ENCODE results near the gene DDX24.
"Not testable (repeated sequence)": the region's sequence is repeated elsewhere in the genome, so short reads cannot be mapped to it uniquely, and the experiment has no call there.

DDX24 gene

GRCh38 chr14:94072076-94072475 lies 8.9 kb downstream of the DDX24 start:
- H3K27ac ChIP-seq (ENCODE audit: insufficient read depth in 1 of 2, low read depth in 1 of 2, low read length in 2 of 2, poor library complexity in 1 of 2, severe bottlenecking in 2 of 2); CTCF ChIA-PET; H3K4me1 ChIP-seq (ENCODE audit: control extremely low read depth in 1 of 4, control insufficient read depth in 4 of 4, insufficient read depth in 4 of 4, low read length in 3 of 4); H3K27me3 ChIP-seq (replicated peaks in 2 of 5; ENCODE audit: control insufficient read depth in 4 of 5, insufficient read depth in 5 of 5, low read length in 4 of 5); POLR2A ChIA-PET; H3K4me3 ChIP-seq (ENCODE audit: control insufficient read depth in 1 of 7, extremely low read depth in 1 of 7, insufficient read depth in 4 of 7, low read depth in 2 of 7, low read length in 6 of 7); DNase-seq: not testable (repeated sequence)
- WGBS (ENCODE audit: insufficient coverage): 92% methylated on average over 2 of the region's 3 CpGs
- Histone ChIP-seq H3K36me3 (ENCODE audit: control insufficient read depth in 4 of 4, insufficient read depth in 4 of 4, low read length in 3 of 4) (peaks cover 0 to 27% (median 6%) of the 10 kb centered on the region in 4 experiments), H3K9me3 (ENCODE audit: control extremely low read depth in 1 of 5, control insufficient read depth in 4 of 5, insufficient read depth in 2 of 5, low read depth in 1 of 5, low read length in 4 of 5) (peaks cover 5 to 40% (median 11%) of the 10 kb centered on the region in 5 experiments)

- DNase-seq: no peak
- POLR2A ChIA-PET: no interaction called here
- Histone ChIP-seq H3K4me3 (ENCODE audit: control insufficient read depth in 1 of 7, extremely low read depth in 1 of 7, insufficient read depth in 4 of 7, low read depth in 2 of 7, low read length in 6 of 7) (no peak overlapping the region), H3K27me3 (replicated peaks in 2 of 5; ENCODE audit: control insufficient read depth in 4 of 5, insufficient read depth in 5 of 5, low read length in 4 of 5) (no peaks in the 10 kb centered on the region), H3K36me3 (ENCODE audit: control insufficient read depth in 4 of 4, insufficient read depth in 4 of 4, low read length in 3 of 4) (peaks cover 6 to 28% (median 11%) of the 10 kb centered on the region in 4 experiments), H3K27ac (ENCODE audit: insufficient read depth in 1 of 2, low read depth in 1 of 2, low read length in 2 of 2, poor library complexity in 1 of 2, severe bottlenecking in 2 of 2) (no peak overlapping the region), H3K4me1 (ENCODE audit: control extremely low read depth in 1 of 4, control insufficient read depth in 4 of 4, insufficient read depth in 4 of 4, low read length in 3 of 4) (no peaks in the 10 kb centered on the region), H3K9me3 (ENCODE audit: control extremely low read depth in 1 of 5, control insufficient read depth in 4 of 5, insufficient read depth in 2 of 5, low read depth in 1 of 5, low read length in 4 of 5) (peaks cover 1 to 15% (median 5%) of the 10 kb centered on the region in 5 experiments)
- CTCF ChIA-PET: interaction anchor here (1.0 to 3.4 kb wide), 2 partner anchors 13 kb away, joined by 3 to 15 read pairs; no protein-coding TSS in a partner anchor
- 100% methylated on average over 5 of the region's 8 CpGs for WGBS (ENCODE audit: insufficient coverage)
Observed at GRCh38 chr14:94066089-94066676, 14.8 kb downstream of the DDX24 start.

DNA sequence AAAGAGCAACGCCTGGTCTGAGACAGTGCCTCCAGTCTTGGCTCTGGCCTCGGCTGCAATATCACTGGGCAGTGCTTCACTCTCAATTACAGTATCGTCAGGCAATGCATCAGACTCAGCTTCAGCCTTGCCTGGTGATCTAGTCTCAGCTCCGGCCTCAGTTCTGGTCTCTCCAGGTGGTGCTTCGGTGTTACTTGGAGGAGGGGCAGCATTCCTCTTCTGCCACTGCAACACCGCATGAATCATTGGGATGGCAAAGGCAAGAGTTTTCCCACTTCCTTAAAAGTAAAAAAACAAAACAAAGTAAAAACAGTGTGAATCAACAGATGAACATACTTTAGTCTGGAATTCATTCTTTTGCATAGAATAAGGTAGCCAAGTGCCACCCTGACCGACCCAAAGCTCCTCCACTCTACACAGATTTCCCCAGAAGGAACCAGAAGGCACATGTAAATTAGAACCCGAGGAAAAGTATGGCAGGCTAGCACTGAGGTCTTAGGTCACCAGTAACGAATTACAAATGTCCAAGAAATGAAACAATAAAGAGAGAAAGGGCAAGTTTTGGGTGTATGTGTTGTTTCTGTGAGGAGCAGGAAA lies 18.6 kb downstream of the DDX24 start:
- CTCF ChIA-PET: no interaction called here
- Histone ChIP-seq H3K27ac (ENCODE audit: insufficient read depth in 1 of 2, low read depth in 1 of 2, low read length in 2 of 2, poor library complexity in 1 of 2, severe bottlenecking in 2 of 2) (no peak overlapping the region), H3K9me3 (ENCODE audit: control extremely low read depth in 1 of 5, control insufficient read depth in 4 of 5, insufficient read depth in 2 of 5, low read depth in 1 of 5, low read length in 4 of 5) (peaks cover 0 to 2% (median 0%) of the 10 kb centered on the region in 5 experiments), H3K4me1 (ENCODE audit: control extremely low read depth in 1 of 4, control insufficient read depth in 4 of 4, insufficient read depth in 4 of 4, low read length in 3 of 4) (no peaks in the 10 kb centered on the region), H3K4me3 (ENCODE audit: control insufficient read depth in 1 of 7, extremely low read depth in 1 of 7, insufficient read depth in 4 of 7, low read depth in 2 of 7, low read length in 6 of 7) (no peak overlapping the region), H3K27me3 (replicated peaks in 2 of 5; ENCODE audit: control insufficient read depth in 4 of 5, insufficient read depth in 5 of 5, low read length in 4 of 5) (no peaks in the 10 kb centered on the region), H3K36me3 (ENCODE audit: control insufficient read depth in 4 of 4, insufficient read depth in 4 of 4, low read length in 3 of 4) (peaks cover 21 to 65% (median 41%) of the 10 kb centered on the region in 4 experiments)
- WGBS (ENCODE audit: insufficient coverage): 92% methylated on average over 6 of the region's 9 CpGs
- DNase-seq: no peak
- POLR2A ChIA-PET: no interaction called here

GRCh38 chr14:94059998-94060397 lies 21.0 kb downstream of the DDX24 start:
- ChIA-PET CTCF (interaction anchor here (0.8 kb wide), 1 partner anchor 9 kb away, joined by 3 read pairs; no protein-coding TSS in a partner anchor), POLR2A (no interaction called here)
- H3K27me3 ChIP-seq (replicated peaks in 2 of 5; ENCODE audit: control insufficient read depth in 4 of 5, insufficient read depth in 5 of 5, low read length in 4 of 5): no peaks in the 10 kb centered on the region
- H3K27ac ChIP-seq (ENCODE audit: insufficient read depth in 1 of 2, low read depth in 1 of 2, low read length in 2 of 2, poor library complexity in 1 of 2, severe bottlenecking in 2 of 2): no peak overlapping the region
- 98% methylated on average over 5 of the region's 5 CpGs for WGBS (ENCODE audit: insufficient coverage)
- no peaks in the 10 kb centered on the region for H3K9me3 ChIP-seq (ENCODE audit: control extremely low read depth in 1 of 5, control insufficient read depth in 4 of 5, insufficient read depth in 2 of 5, low read depth in 1 of 5, low read length in 4 of 5)
- no peak overlapping the region for H3K4me3 ChIP-seq (ENCODE audit: control insufficient read depth in 1 of 7, extremely low read depth in 1 of 7, insufficient read depth in 4 of 7, low read depth in 2 of 7, low read length in 6 of 7)
- peaks cover 30 to 89% (median 61%) of the 10 kb centered on the region in 4 experiments for H3K36me3 ChIP-seq (ENCODE audit: control insufficient read depth in 4 of 4, insufficient read depth in 4 of 4, low read length in 3 of 4)
- H3K4me1 ChIP-seq (ENCODE audit: control extremely low read depth in 1 of 4, control insufficient read depth in 4 of 4, insufficient read depth in 4 of 4, low read length in 3 of 4): no peaks in the 10 kb centered on the region
- no peak for DNase-seq

- H3K4me3 ChIP-seq (ENCODE audit: control insufficient read depth in 1 of 7, extremely low read depth in 1 of 7, insufficient read depth in 4 of 7, low read depth in 2 of 7, low read length in 6 of 7): no peak overlapping the region
- peaks cover 34 to 94% (median 72%) of the 10 kb centered on the region in 4 experiments for H3K36me3 ChIP-seq (ENCODE audit: control insufficient read depth in 4 of 4, insufficient read depth in 4 of 4, low read length in 3 of 4)
- H3K27ac ChIP-seq (ENCODE audit: insufficient read depth in 1 of 2, low read depth in 1 of 2, low read length in 2 of 2, poor library complexity in 1 of 2, severe bottlenecking in 2 of 2): no peak overlapping the region
- ChIA-PET CTCF (interaction anchor here (1.0 to 3.5 kb wide), 6 partner anchors 8 to 83 kb away, joined by 3 to 14 read pairs (median 4); no protein-coding TSS in a partner anchor), POLR2A (interaction anchor here (0.6 kb wide), 1 partner anchor 73 kb away, joined by 4 read pairs; no protein-coding TSS in a partner anchor)
- no peak for DNase-seq
- no peaks in the 10 kb centered on the region for H3K9me3 ChIP-seq (ENCODE audit: control extremely low read depth in 1 of 5, control insufficient read depth in 4 of 5, insufficient read depth in 2 of 5, low read depth in 1 of 5, low read length in 4 of 5)
- H3K27me3 ChIP-seq (replicated peaks in 2 of 5; ENCODE audit: control insufficient read depth in 4 of 5, insufficient read depth in 5 of 5, low read length in 4 of 5): no peaks in the 10 kb centered on the region
- H3K4me1 ChIP-seq (ENCODE audit: control extremely low read depth in 1 of 4, control insufficient read depth in 4 of 4, insufficient read depth in 4 of 4, low read length in 3 of 4): no peaks in the 10 kb centered on the region
- WGBS (ENCODE audit: insufficient coverage): 100% methylated on average over 4 of the region's 5 CpGs
Observed at GRCh38 chr14:94058674-94059138, 22.3 kb downstream of the DDX24 start.

GRCh38 chr14:94058128-94058673 lies 22.8 kb downstream of the DDX24 start:
- no peak for DNase-seq
- ChIA-PET CTCF (interaction anchor here (1.0 to 3.5 kb wide), 6 partner anchors 9 to 84 kb away, joined by 3 to 14 read pairs (median 4); no protein-coding TSS in a partner anchor), POLR2A (interaction anchor here (0.6 kb wide), 1 partner anchor 74 kb away, joined by 4 read pairs; no protein-coding TSS in a partner anchor)
- WGBS (ENCODE audit: insufficient coverage): 100% methylated on average over 1 of the region's 1 CpG
- Histone ChIP-seq H3K4me3 (ENCODE audit: control insufficient read depth in 1 of 7, extremely low read depth in 1 of 7, insufficient read depth in 4 of 7, low read depth in 2 of 7, low read length in 6 of 7) (no peak overlapping the region), H3K36me3 (ENCODE audit: control insufficient read depth in 4 of 4, insufficient read depth in 4 of 4, low read length in 3 of 4) (peaks cover 34 to 96% (median 72%) of the 10 kb centered on the region in 4 experiments), H3K27me3 (replicated peaks in 2 of 5; ENCODE audit: control insufficient read depth in 4 of 5, insufficient read depth in 5 of 5, low read length in 4 of 5) (no peaks in the 10 kb centered on the region), H3K4me1 (ENCODE audit: control extremely low read depth in 1 of 4, control insufficient read depth in 4 of 4, insufficient read depth in 4 of 4, low read length in 3 of 4) (no peaks in the 10 kb centered on the region), H3K9me3 (ENCODE audit: control extremely low read depth in 1 of 5, control insufficient read depth in 4 of 5, insufficient read depth in 2 of 5, low read depth in 1 of 5, low read length in 4 of 5) (no peaks in the 10 kb centered on the region), H3K27ac (ENCODE audit: insufficient read depth in 1 of 2, low read depth in 1 of 2, low read length in 2 of 2, poor library complexity in 1 of 2, severe bottlenecking in 2 of 2) (no peak overlapping the region)
